ENCODE results near the gene PSME3IP1.

The PSME3IP1 gene

GRCh38 chr16:57141822-57142631, 43.8 kb downstream of the PSME3IP1 start:
- peaks cover 0 to 27% (median 0%) of the 10 kb centered on the region in 3 donors for H3K36me3 ChIP-seq
- no peak overlapping the region for H3K4me3 ChIP-seq
- no peak overlapping the region for H3K27ac ChIP-seq
- H3K4me1 ChIP-seq = peaks cover 0 to 17% (median 5%) of the 10 kb centered on the region in 4 donors
- peak in 1 of 2 donors; percentile 62 for DNase-seq
- no peak for TF ChIP-seq CTCF (IDR thresholded peaks at IDR 0.05)
- intact Hi-C loops (cut with DNase I; ENCODE audit: low total_unique reads) = no loop called here
- H3K27me3 ChIP-seq = no peaks in the 10 kb centered on the region
- H3K9me3 ChIP-seq = no peaks in the 10 kb centered on the region

- intact Hi-C loops (cut with DNase I; ENCODE audit: low total_unique reads) = no loop called here
- Histone ChIP-seq H3K4me1 (peaks cover 0 to 14% (median 5%) of the 10 kb centered on the region in 4 donors), H3K9me3 (no peaks in the 10 kb centered on the region), H3K27me3 (no peaks in the 10 kb centered on the region), H3K4me3 (no peak overlapping the region), H3K36me3 (peaks cover 0 to 32% (median 0%) of the 10 kb centered on the region in 3 donors), H3K27ac (no peak overlapping the region)
- no peak for TF ChIP-seq CTCF (IDR thresholded peaks at IDR 0.05)
- peak in 1 of 2 donors; percentile 53 for DNase-seq
Observed at GRCh38 chr16:57140931-57141668, 44.7 kb downstream of the PSME3IP1 start.

DNA sequence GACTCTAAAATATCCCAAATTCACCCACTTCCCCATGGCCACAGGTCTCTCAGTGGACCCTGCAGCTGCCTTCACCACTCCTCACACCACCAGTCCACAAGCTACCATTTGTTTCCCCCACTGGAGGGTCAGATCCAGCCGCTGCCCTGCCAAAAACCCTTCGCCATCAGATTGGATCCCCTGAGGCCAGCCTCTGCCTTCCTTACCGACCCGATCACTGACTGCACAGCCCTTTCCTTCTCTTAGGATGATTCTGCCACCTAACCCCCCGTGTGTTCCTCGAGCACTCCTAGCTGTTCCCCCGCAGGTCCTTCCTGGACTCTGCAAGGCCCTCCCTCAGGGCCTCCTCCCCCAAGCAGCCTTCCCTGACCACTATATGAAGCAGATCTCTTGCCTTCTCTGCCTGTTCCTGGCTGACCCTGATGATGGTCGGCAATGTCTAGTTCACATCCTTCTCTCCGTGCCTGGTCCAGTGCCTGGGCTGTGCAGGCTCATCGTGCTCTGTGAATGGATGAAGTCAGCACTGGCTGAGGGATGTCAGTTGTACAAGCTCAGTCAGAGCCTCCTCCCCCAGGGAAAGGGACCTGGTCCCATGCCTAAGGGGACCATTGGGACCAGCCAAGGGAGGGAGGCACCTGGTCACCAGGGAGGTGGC, 47.4 kb downstream of the PSME3IP1 start:
- Histone ChIP-seq H3K36me3 (peaks cover 0 to 29% (median 6%) of the 10 kb centered on the region in 3 donors), H3K4me3 (no peak overlapping the region), H3K4me1 (peaks cover 0 to 14% (median 5%) of the 10 kb centered on the region in 4 donors), H3K27me3 (no peaks in the 10 kb centered on the region), H3K27ac (no peak overlapping the region), H3K9me3 (no peaks in the 10 kb centered on the region)
- DNase-seq = peak in 1 of 2 donors; percentile 46
- intact Hi-C loops (cut with DNase I; ENCODE audit: low total_unique reads) = no loop called here
- no peak for TF ChIP-seq CTCF (IDR thresholded peaks at IDR 0.05)

DNA sequence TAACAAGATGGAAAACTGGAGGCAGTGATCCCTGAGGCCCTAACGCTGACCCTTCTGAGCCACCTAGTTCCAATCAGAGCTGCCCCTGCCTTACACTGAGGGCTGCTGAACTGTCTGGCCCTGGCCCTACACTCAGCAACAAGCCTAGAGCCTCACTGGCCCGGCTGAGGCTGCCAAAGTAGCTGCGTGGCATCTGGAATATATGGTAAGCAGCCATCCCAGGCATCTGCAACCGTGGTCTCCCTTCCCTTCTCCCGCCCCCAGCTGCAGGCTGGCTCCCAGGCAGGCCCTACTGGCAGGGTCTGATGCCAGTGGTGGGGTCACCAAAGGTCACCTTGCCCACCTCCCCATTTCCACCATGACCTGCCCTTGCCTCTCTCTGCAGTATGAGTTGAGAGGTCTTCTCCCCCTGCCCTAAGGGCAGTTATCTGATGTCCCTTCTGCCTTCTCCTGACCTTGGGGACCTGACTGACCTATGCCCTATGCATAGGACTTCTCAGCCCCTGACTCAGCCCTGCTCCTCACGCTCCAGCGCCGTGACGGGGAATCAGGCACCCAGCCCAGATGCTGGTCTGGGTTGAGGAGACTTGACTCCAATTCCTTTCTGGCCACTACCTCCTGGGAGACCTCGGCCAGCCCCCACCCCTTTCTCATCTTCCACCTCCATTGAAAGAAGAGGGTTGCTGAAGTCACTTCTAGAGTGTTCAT, 48.1 kb downstream of the PSME3IP1 start:
- no peak for DNase-seq
- no peak for TF ChIP-seq CTCF (IDR thresholded peaks at IDR 0.05)
- H3K36me3 ChIP-seq = peaks cover 0 to 29% (median 6%) of the 10 kb centered on the region in 3 donors
- H3K27me3 ChIP-seq = no peaks in the 10 kb centered on the region
- no peak overlapping the region for H3K27ac ChIP-seq
- no peaks in the 10 kb centered on the region for H3K9me3 ChIP-seq
- H3K4me3 ChIP-seq = no peak overlapping the region
- intact Hi-C loops (cut with DNase I; ENCODE audit: low total_unique reads) = no loop called here
- peaks cover 0 to 14% (median 5%) of the 10 kb centered on the region in 4 donors for H3K4me1 ChIP-seq

DNA sequence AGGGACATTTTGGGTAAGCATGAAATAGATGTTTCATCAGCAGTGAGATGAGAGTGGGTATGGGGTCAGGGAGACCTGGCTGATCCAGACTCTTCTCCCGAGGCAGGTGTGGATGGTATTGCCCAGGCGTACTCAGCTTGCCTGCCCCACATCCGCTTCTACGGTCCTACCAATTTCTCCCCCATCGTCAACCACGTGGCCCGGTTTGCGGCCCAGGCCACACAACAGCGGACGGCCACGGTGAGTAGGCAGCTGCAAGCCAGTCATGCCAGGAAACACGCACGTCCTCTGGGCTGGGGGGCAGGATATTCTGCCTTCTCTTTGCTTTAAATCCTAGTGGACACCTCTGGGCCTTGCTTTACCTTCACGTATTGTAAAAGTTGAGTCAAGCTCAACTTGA, 48.8 kb downstream of the PSME3IP1 start:
- Histone ChIP-seq H3K36me3 (peaks cover 0 to 26% (median 6%) of the 10 kb centered on the region in 3 donors), H3K4me3 (no peak overlapping the region), H3K9me3 (no peaks in the 10 kb centered on the region), H3K27me3 (no peaks in the 10 kb centered on the region), H3K27ac (no peak overlapping the region), H3K4me1 (peaks cover 0 to 14% (median 5%) of the 10 kb centered on the region in 4 donors)
- intact Hi-C loops (cut with DNase I; ENCODE audit: low total_unique reads) = no loop called here
- no peak for DNase-seq
- no peak for TF ChIP-seq CTCF (IDR thresholded peaks at IDR 0.05)

Measured in tibial artery (tissue), 4 donors.